Kidney epithelial cell (primary cell): ENCODE results near the gene EHD4. TPM values are rescaled to one million over a fixed set of nuclear protein-coding genes. Genes with fewer than 3 reads are reported as not detected.

Experiments used
- DNase-seq: peaks from one replicate; pipeline ENCODE4 v3.0.0-alpha.2; 2010; ENCODE audit warnings: low read depth
- H3K27me3 ChIP-seq: 2 replicates; pipeline ENCODE4 v1.6.0; 2011; ENCODE audit warnings: low read length; ENCODE audit not compliant: control insufficient read depth, insufficient read depth
- H3K36me3 ChIP-seq: 2 replicates; pipeline ENCODE4 v1.5.1; 2011; ENCODE audit warnings: low read length; ENCODE audit not compliant: control insufficient read depth, insufficient read depth
- H3K4me3 ChIP-seq: 2 replicates; pipeline ENCODE4 v1.5.1; 2011; ENCODE audit warnings: low read depth, mild to moderate bottlenecking, control low read depth, low read length
- CTCF ChIP-seq: IDR thresholded peaks from 2 replicates; pipeline ENCODE4 v1.5.1; 2011; ENCODE audit warnings: mild to moderate bottlenecking, moderate library complexity, low read length, control low read depth, inconsistent platforms; ENCODE audit not compliant: insufficient read depth, poor library complexity, severe bottlenecking
- total RNA-seq: library from RNA; depleted of rRNA; stranded (reverse); fragments of >200 nt; gene quantifications from 2 replicates; pipeline ENCODE4 v1.2.3, GENCODE V29; 2015

EHD4 gene
- total RNA-seq, 1 donor from 2014 or later = 30.1 TPM

- no peak overlapping the region for H3K4me3 ChIP-seq
- H3K36me3 ChIP-seq = peaks cover 2% of the 10 kb centered on the region
- TF ChIP-seq CTCF = no peak
- no peak for DNase-seq
- no peaks in the 10 kb centered on the region for H3K27me3 ChIP-seq
These were observed 53.0 kb downstream of the EHD4 start for GRCh38 chr15:41919201-41919820.

GRCh38 chr15:41918506-41919126, 53.7 kb downstream of the EHD4 start:
- no peak overlapping the region for H3K4me3 ChIP-seq

GRCh38 chr15:41917767-41918430, 54.5 kb downstream of the EHD4 start:
- Histone ChIP-seq H3K4me3 (no peak overlapping the region), H3K36me3 (peaks cover 2% of the 10 kb centered on the region), H3K27me3 (no peaks in the 10 kb centered on the region)
- TF ChIP-seq CTCF = no peak
- peak; percentile 42 for DNase-seq

More at GRCh38 chr15:41918506-41919126, 53.7 kb downstream of the EHD4 start:
- Histone ChIP-seq H3K36me3 (peaks cover 2% of the 10 kb centered on the region), H3K27me3 (no peaks in the 10 kb centered on the region)
- no peak for TF ChIP-seq CTCF
- no peak for DNase-seq

- no peak for TF ChIP-seq CTCF
- H3K27me3 ChIP-seq = no peaks in the 10 kb centered on the region
- DNase-seq = no peak
- no peak overlapping the region for H3K4me3 ChIP-seq
- H3K36me3 ChIP-seq = peaks cover 4% of the 10 kb centered on the region
These were observed 56.9 kb downstream of the EHD4 start for GRCh38 chr15:41915255-41915994.

GRCh38 chr15:41914411-41914810, 57.9 kb downstream of the EHD4 start:
- no peaks in the 10 kb centered on the region for H3K27me3 ChIP-seq
- no peak overlapping the region for H3K4me3 ChIP-seq
- TF ChIP-seq CTCF = no peak
- H3K36me3 ChIP-seq = peaks cover 4% of the 10 kb centered on the region
- no peak for DNase-seq
